HAP-1 (cell line): Measurements from ENCODE around the gene MYLK.

Experiments used
- DNase-seq, 2 experiments: peaks; one replicate each; pipeline ENCODE4 v3.0.0-alpha.2; 2016 to 2020; ENCODE audit warnings: low spot score in 2 of 2
- H3K27me3 ChIP-seq: fragments of 250-450 bp; sonication (Bioruptor Pico); 2 replicates; pipeline ENCODE4 v1.5.1; 2020; ENCODE audit warnings: low read depth, mild to moderate bottlenecking, moderate library complexity
- H3K36me3 ChIP-seq: fragments of 250-450 bp; sonication (Bioruptor Pico); replicated peaks from 2 replicates; pipeline ENCODE4 v1.5.1; 2020; ENCODE audit warnings: mild to moderate bottlenecking
- H3K4me1 ChIP-seq: fragments of 250-450 bp; sonication (Bioruptor Pico); 2 replicates; pipeline ENCODE4 v1.5.1; 2020; ENCODE audit warnings: mild to moderate bottlenecking
- H3K4me3 ChIP-seq: fragments of 250-450 bp; sonication (Bioruptor Pico); 2 replicates; pipeline ENCODE4 v1.5.1; 2020; ENCODE audit warnings: mild to moderate bottlenecking, moderate library complexity
- H3K9me3 ChIP-seq: fragments of 250-450 bp; sonication (Bioruptor Pico); 2 replicates; pipeline ENCODE4 v1.5.1; 2020; ENCODE audit warnings: mild to moderate bottlenecking, moderate library complexity
- in situ Hi-C: fragments of 300-500 bp; cut with MboI; formaldehyde crosslinking; loops from 3 replicates; pipeline ENCODE4 v1.14.3; 2020; ENCODE audit warnings: low sequenced_read_pairs, inconsistent platforms, mixed read lengths

Gene MYLK

DNA sequence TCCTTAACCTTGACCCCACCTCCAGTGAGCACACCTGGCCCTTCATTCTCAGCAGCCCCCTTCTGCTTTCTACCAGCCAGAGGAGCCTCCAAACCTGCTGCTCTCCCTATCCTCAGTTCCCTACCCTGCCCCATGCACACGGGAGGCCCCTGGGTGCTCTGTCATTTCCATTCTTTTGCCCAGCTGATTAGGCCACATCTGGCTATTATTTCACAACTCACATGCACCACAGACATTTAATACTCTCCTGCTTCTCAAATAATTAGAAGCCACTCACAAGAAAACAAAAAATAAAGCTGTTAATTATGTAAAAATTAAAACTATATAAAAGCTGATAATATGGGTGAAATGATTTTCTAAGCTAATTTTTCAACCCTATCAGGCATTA lies 50.7 kb downstream of the MYLK start:
- in situ Hi-C loops: no loop called here
- no peak for DNase-seq
- Histone ChIP-seq H3K4me1 (no peaks in the 10 kb centered on the region), H3K9me3 (peaks cover 10% of the 10 kb centered on the region; the same call in 1 of the 2 replicates), H3K36me3 (no peaks in the 10 kb centered on the region), H3K27me3 (no peaks in the 10 kb centered on the region), H3K4me3 (no peak overlapping the region)

DNA sequence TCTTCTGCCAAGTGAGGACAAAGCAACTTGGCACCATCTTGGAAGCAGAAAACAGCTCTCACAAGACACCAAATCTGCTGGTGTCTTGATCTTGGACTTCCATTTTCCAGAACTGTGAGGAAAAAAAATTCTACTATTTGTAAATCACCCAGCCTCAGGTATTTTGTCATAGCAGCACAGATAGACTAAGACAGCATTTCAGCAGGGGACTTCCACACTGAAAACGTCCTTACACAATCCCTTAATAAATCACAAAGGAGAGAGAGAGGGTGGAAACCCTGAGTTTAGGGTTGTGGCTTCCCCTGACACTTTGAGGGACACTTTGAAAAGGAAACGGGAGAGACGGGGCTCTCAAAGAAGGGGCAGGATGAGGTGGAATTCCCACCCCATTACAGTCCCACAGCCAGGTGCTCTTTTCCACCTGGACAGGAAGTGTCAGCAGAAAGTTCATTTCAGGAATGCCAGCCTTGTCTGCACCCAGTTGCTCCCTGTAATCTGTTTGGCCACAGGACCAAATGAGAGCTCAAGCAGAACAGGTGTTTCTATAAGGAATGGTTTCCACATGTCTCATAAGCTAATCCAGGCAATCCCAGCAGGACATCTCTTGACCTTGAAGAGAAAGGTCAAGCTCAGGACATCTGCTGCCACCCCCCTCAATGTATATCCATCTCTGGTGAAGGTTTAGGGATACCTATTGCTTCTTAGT lies 51.3 kb downstream of the MYLK start:
- H3K36me3 ChIP-seq: no peaks in the 10 kb centered on the region
- no peak for DNase-seq
- no peaks in the 10 kb centered on the region for H3K27me3 ChIP-seq
- no peak overlapping the region for H3K4me3 ChIP-seq
- in situ Hi-C loops: no loop called here
- 0 out of 2 replicates have a peak, but pooled peaks cover 8% of the 10 kb centered on the region for H3K9me3 ChIP-seq
- no peaks in the 10 kb centered on the region for H3K4me1 ChIP-seq

DNA sequence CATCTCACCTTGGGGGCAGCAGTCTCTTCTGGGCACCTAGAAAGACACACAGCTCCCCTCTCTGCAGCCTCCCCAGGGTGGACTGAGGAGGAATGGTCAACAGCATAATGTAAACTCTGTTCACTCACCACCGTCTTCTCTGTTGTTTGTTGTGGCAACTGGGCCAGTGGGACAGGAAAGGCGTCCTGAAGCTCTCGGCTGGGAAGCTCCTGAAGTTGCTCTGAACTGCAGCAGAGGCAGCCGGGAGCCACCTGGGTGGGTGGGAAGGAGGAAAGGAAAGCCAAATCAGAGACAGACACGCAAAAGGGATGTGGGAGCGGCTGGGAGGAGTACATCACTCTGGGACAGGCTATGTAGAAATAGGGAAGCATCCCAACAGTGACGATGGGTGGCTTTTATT lies 52.7 kb downstream of the MYLK start:
- Histone ChIP-seq H3K36me3 (no peaks in the 10 kb centered on the region), H3K4me1 (no peaks in the 10 kb centered on the region), H3K4me3 (no peak overlapping the region), H3K9me3 (peaks cover 11% of the 10 kb centered on the region), H3K27me3 (no peaks in the 10 kb centered on the region)
- in situ Hi-C loops: no loop called here
- DNase-seq: no peak

DNA sequence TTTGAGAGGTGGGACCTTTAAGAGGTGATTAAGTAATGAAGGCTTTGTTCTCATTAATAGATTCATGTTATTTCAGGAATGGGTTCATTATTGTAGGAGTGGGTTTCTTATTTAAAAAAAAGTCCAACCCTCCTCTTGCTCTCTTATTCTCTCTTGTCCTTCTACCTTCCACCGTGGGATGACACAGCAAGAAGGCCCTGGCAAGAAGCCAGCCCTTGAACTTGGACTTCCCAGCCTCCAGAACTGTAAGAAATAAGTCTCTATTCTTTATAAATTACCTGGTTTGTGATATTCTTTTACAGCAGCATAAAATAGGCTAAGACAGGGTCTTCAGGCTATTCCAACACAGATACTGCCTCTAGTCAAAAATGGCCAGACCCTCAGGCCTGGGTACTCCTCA lies 62.2 kb downstream of the MYLK start:
- in situ Hi-C loops: no loop called here
- H3K4me1 ChIP-seq: no peaks in the 10 kb centered on the region
- peaks cover 3% of the 10 kb centered on the region for H3K9me3 ChIP-seq
- no peak overlapping the region for H3K4me3 ChIP-seq
- H3K36me3 ChIP-seq: no peaks in the 10 kb centered on the region
- H3K27me3 ChIP-seq: no peaks in the 10 kb centered on the region
- DNase-seq: no peak

DNA sequence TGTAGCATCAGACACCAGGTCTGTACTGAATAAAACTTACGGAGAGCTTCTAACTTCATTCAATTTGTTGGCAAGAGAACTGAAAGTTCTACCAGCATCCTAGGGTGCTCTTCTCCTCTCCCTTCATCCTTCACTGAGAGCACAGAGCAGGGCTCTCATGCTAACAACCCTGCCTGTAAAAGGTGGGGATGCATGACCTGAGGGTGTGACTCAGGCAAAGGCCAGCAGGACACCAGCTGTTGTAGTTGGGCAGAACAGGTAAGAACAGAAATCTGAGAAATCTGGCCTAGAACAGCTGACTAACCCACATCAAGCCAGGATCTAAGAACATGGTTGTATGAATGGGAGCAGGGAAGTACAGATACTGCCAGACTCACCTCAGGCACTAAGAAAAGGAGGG lies 64.2 kb downstream of the MYLK start:
- no peaks in the 10 kb centered on the region for H3K36me3 ChIP-seq
- no peaks in the 10 kb centered on the region for H3K27me3 ChIP-seq
- H3K4me3 ChIP-seq: no peak overlapping the region
- no peaks in the 10 kb centered on the region for H3K4me1 ChIP-seq
- in situ Hi-C loops: no loop called here
- no peak for DNase-seq
- no peaks in the 10 kb centered on the region for H3K9me3 ChIP-seq

DNA sequence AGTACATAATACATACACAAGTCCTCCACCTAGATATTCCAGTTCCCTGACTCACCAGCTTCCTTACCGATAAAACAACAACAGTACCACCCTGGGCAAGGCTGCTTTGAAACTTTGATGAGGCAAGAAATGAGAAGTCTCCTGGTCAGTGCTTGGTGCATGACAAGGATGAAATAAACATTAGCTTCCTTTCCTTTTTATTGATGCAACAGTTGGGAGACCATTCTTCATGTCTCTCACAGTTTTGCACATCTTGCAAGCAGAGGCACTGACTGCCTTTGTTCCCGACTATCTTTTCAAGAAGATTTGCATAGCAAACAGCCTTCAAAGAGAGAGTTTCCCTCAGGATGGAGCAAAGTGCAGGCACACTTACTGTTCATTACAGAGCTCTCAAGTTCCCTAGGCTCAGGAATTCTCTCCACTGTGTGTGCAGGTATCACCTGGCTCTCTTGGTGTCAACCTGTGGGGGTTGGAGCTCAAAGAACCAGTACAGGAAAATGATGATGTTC lies 65.2 kb downstream of the MYLK start:
- no peak for DNase-seq
- no peak overlapping the region for H3K4me3 ChIP-seq
- H3K36me3 ChIP-seq: no peaks in the 10 kb centered on the region
- in situ Hi-C loops: no loop called here
- no peaks in the 10 kb centered on the region for H3K4me1 ChIP-seq
- H3K9me3 ChIP-seq: no peaks in the 10 kb centered on the region
- no peaks in the 10 kb centered on the region for H3K27me3 ChIP-seq

DNA sequence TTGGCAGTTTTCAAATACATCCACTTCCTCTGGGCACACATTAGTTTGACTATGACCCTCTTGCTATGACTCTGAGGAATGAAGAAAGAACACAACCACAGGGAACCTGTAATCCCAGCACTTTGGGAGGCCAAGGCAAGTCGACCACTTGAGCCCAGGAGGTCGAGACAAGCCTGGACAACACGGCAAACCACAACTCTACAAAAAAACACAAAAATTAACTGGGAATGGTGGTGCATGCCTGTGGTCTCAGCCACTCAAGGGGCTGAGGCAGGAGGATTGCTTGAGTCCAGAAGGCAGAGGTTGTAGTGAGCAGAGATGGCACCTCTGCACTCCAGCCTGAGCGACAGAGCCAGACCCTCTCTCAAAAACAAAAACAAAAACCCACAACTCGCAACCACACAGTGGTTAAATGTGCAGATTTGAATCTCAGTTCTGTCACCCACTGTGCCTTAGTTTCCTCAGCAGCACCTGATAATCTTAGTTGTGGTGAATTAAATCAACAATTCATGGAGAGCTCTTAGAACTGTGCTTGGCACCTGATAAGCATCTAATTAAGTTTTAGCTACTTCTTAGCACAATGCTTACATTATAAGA lies 65.7 kb downstream of the MYLK start:
- in situ Hi-C loops: no loop called here
- Histone ChIP-seq H3K27me3 (no peaks in the 10 kb centered on the region), H3K4me3 (no peak overlapping the region), H3K9me3 (no peaks in the 10 kb centered on the region), H3K4me1 (no peaks in the 10 kb centered on the region), H3K36me3 (no peaks in the 10 kb centered on the region)
- no peak for DNase-seq

DNA sequence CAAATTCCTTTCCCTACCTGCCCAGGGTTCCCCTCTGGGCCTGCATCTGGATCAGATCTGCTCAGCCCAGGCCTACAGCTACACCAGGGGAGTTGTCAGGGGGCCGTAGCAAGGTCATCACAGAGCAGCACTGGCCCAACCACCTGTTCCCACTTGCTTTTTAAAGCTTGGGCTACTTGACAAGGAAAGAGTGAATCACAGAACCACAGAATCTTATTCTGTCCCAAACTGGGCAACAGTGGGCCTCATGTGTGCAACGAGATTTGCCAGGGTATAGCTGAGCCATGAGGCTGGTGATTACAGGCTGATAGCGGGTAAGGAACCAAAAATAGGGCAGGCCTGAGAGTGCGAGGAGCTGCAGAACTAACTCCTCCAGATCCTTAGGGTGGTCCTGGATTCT lies 66.7 kb downstream of the MYLK start:
- H3K4me1 ChIP-seq: no peaks in the 10 kb centered on the region
- H3K4me3 ChIP-seq: no peak overlapping the region
- H3K9me3 ChIP-seq: no peaks in the 10 kb centered on the region
- DNase-seq: no peak
- H3K36me3 ChIP-seq: no peaks in the 10 kb centered on the region
- in situ Hi-C loops: no loop called here
- no peaks in the 10 kb centered on the region for H3K27me3 ChIP-seq

DNA sequence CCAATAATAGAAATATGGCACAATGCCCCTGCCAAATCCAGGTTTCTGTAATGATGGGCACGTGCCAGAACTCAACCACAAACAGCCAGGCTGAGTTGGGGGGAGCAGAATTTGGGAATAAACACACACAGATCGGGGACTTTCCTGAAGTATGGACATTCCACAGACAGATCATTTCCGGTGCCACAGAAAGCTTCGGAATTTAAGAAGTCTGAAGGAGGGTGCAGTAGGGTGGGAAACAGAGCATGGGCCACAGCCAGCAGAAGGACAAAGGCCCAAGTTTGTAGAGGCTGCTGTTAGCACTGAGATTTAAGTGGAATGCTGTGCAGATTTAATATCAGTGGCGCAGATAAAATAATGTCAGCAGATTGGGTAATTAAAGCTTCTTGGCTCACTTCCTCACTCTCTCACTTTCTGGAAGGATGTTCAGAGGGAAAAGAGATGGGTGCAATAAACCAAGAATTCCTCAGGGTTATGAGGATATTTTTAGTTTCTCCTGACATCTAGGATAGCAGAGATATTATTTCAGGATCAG lies 67.4 kb downstream of the MYLK start:
- Histone ChIP-seq H3K4me1 (no peaks in the 10 kb centered on the region), H3K36me3 (no peaks in the 10 kb centered on the region), H3K9me3 (no peaks in the 10 kb centered on the region), H3K27me3 (no peaks in the 10 kb centered on the region), H3K4me3 (no peak overlapping the region)
- in situ Hi-C loops: no loop called here
- DNase-seq: no peak

DNA sequence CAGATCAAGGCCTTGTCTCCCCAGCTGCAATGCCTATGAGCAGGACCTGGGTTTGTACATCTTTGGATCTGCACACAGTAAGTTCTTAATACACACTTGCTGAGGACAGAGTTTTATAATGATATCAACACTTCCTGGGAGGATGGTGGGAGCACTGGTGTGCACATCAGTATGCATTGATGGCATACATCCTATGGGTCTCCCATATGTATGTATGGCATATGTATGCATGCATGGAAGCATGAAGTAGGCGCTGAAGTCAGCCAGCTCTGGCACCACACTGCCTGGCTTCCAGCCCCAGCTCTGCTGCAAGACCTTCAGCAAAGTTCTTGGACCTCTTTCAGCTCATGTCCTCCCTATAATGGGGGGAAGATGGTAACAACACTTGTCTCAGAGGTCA lies 68.2 kb downstream of the MYLK start:
- no peaks in the 10 kb centered on the region for H3K36me3 ChIP-seq
- in situ Hi-C loops: no loop called here
- no peaks in the 10 kb centered on the region for H3K27me3 ChIP-seq
- no peaks in the 10 kb centered on the region for H3K9me3 ChIP-seq
- DNase-seq: no peak
- H3K4me1 ChIP-seq: no peaks in the 10 kb centered on the region
- no peak overlapping the region for H3K4me3 ChIP-seq

DNA sequence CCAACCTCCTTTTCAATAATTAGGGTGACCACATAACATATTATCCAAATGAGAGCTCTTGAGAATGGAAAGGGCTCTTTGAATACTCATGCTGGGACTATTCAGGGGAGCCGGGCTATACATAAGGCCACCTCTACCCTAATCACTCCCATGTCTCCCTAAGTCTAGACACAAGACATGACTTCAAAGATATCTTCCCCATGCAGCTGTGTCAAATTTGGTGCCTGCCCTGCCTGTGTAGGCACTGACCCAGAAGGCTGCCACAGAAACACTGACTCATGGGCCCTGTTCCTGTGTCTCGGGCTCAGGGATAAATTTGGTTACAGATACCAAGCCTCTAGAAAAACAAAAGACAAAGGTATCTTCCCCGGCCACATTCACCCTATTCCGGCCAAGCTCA lies 70.3 kb downstream of the MYLK start:
- H3K27me3 ChIP-seq: no peaks in the 10 kb centered on the region
- DNase-seq: no peak
- no peak overlapping the region for H3K4me3 ChIP-seq
- H3K9me3 ChIP-seq: no peaks in the 10 kb centered on the region
- H3K4me1 ChIP-seq: no peaks in the 10 kb centered on the region
- no peaks in the 10 kb centered on the region for H3K36me3 ChIP-seq
- in situ Hi-C loops: no loop called here

DNA sequence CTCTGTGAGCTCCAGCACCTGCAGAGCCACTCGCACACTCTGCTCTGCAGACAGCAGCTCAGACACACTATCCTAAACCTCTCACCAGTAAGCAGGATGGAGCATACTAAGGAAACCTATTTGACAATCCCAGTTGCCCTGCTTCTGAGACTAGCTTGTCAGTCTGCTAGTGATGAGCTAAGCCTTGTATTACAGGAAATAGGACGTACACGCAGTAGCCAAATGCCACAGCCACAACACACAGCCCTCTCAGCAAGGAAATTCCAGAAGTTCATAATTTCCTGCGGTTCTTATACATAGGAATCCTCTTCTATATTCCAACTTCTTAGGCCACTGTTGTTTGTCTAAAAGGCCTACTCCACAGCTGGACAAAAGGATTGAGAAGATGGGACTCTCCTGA lies 74.5 kb downstream of the MYLK start:
- Histone ChIP-seq H3K4me1 (no peaks in the 10 kb centered on the region), H3K4me3 (no peak overlapping the region), H3K27me3 (no peaks in the 10 kb centered on the region), H3K36me3 (no peaks in the 10 kb centered on the region), H3K9me3 (no peaks in the 10 kb centered on the region)
- no peak for DNase-seq
- in situ Hi-C loops: no loop called here

DNA sequence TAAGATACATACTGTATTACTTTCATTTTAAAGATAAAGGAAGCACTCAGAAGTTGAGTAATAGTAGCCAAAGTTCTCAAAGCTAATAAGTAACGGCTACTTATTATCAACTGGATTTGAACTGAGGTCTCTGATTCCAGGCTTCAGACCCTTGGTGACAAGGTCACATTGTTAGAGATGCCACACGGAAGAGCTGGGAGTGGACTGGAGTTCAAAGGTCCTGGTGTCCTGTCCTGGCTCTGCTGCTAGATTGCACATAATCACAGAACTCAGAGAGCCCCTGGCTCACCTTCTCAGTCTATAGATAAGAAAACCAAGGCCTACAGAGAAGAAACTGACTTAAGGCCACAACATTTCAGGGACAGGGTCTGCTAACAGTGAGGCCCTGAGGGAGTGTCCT lies 75.3 kb downstream of the MYLK start:
- Histone ChIP-seq H3K9me3 (no peaks in the 10 kb centered on the region), H3K4me3 (no peak overlapping the region), H3K27me3 (no peaks in the 10 kb centered on the region), H3K4me1 (no peaks in the 10 kb centered on the region), H3K36me3 (no peaks in the 10 kb centered on the region)
- in situ Hi-C loops: no loop called here
- DNase-seq: no peak

DNA sequence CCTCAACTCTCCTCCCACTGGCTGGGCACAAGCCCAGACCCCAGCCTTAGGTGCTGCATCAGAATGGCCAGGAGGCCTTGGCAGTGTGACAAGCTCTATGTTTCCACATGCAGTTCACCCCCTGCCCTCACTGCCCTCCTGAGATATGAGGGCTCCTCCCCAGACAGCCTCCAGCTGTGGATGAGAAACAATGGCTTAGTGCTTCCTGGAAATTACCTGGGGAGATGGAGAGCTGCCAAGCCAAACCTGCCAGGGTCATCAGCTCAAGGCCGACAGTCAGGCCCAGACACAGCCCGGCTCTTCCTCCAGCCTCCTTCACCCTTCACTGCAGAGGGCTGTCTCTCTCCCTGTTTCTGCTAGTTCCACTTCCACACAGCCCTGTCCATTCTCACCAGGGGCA lies 76.3 kb downstream of the MYLK start:
- H3K27me3 ChIP-seq: no peaks in the 10 kb centered on the region
- H3K4me3 ChIP-seq: no peak overlapping the region
- DNase-seq: no peak
- in situ Hi-C loops: no loop called here
- H3K4me1 ChIP-seq: no peaks in the 10 kb centered on the region
- no peaks in the 10 kb centered on the region for H3K36me3 ChIP-seq
- no peaks in the 10 kb centered on the region for H3K9me3 ChIP-seq
